ENCODE data around the gene TOR4A. TPM values are rescaled to one million over a fixed set of nuclear protein-coding genes. Genes with fewer than 3 reads are reported as not detected.

The TOR4A gene
- total and polyA plus RNA-seq, 9 of the 15 experiments (the other 6 are each of a cell fraction or from before 2014, with no cell fraction given) = 3.9 to 49.2 (median 8.8) TPM

GRCh38 chr9:137278061-137278701, 655 bp downstream of the TOR4A start:
- ChIA-PET POLR2A (interaction anchor here (0.6 to 2.6 kb wide), 9 partner anchors 9 to 275 kb away, joined by 3 to 23 read pairs (median 5); partner anchors contain the start of gene TUBB4B), CTCF (ENCODE audit: low intra/inter-chr PET ratio) (interaction anchor here (0.8 to 2.3 kb wide), 2 partner anchors 17 to 145 kb away, joined by 4 to 8 read pairs; partner anchors contain the start of genes EXD3 and NOXA1)
- peak overlapping the region; percentile 91 to 92 for H3K9ac ChIP-seq (ENCODE audit: insufficient read depth in 1 of 2, low read depth in 2 of 2, low read length in 2 of 2)
- H2AFZ ChIP-seq (ENCODE audit: low read depth, low read length) = peak overlapping the region; percentile 51; the same call in 1 of the 2 replicates
- peak overlapping the region; percentile 88 for H3K4me3 ChIP-seq
- in situ Hi-C loops (cut with MboI) (no loop called here), intact Hi-C loops (cut with micrococcal nuclease) (no loop called here)
- BruUV-seq (replicated peaks) = TSS peak; percentile 63
- no peaks in the 10 kb centered on the region for H4K20me1 ChIP-seq (replicated peaks; ENCODE audit: control insufficient read depth, insufficient read depth, low read length)
- peak overlapping the region; percentile 82 for H3K4me2 ChIP-seq (ENCODE audit: insufficient read depth, low read length)
- H3K9me3 ChIP-seq (replicated peaks; ENCODE audit: control insufficient read depth, insufficient read depth, low read depth, low read length) = no peaks in the 10 kb centered on the region
- no peaks in the 10 kb centered on the region for H3K9me1 ChIP-seq (ENCODE audit: control insufficient read depth, insufficient read depth, low read length)
- 2% methylated on average over 39 of the region's 54 CpGs for WGBS (ENCODE audit: insufficient coverage, low coverage, missing lambda C conversion rate)
- peaks cover 37% of the 10 kb centered on the region for H3K79me2 ChIP-seq (ENCODE audit: control insufficient read depth, insufficient read depth, low read length)
- H3K36me3 ChIP-seq (ENCODE audit: control insufficient read depth, insufficient read depth, low read length) = peaks cover 49% of the 10 kb centered on the region; the same call in 1 of the 3 replicates
- H3K27ac ChIP-seq (ENCODE audit: extremely low read depth, low read depth, low read length) = peak overlapping the region; percentile 98
- DNase-seq (ENCODE audit: extremely low read depth in 1 of 4, low spot score in 3 of 4) (peak; percentile 64 to 72 (median 65)), ATAC-seq (peak; percentile 48), FAIRE-seq (no peak)
- no peaks in the 10 kb centered on the region for H3K27me3 ChIP-seq (ENCODE audit: control insufficient read depth in 2 of 2, insufficient read depth in 2 of 2, low read length in 2 of 2)
- peaks cover 17 to 86% of the 10 kb centered on the region in 2 experiments for H3K4me1 ChIP-seq (replicated peaks in 1 of 2; ENCODE audit: control insufficient read depth in 2 of 2, insufficient read depth in 2 of 2, low read length in 2 of 2)
- TF ChIP-seq L3MBTL2 (IDR thresholded peaks at IDR 0.05) = 0 out of 2 replicates have a peak, but pooled peaks have one; percentile 7
- TF ChIP-seq, protein P1, sequence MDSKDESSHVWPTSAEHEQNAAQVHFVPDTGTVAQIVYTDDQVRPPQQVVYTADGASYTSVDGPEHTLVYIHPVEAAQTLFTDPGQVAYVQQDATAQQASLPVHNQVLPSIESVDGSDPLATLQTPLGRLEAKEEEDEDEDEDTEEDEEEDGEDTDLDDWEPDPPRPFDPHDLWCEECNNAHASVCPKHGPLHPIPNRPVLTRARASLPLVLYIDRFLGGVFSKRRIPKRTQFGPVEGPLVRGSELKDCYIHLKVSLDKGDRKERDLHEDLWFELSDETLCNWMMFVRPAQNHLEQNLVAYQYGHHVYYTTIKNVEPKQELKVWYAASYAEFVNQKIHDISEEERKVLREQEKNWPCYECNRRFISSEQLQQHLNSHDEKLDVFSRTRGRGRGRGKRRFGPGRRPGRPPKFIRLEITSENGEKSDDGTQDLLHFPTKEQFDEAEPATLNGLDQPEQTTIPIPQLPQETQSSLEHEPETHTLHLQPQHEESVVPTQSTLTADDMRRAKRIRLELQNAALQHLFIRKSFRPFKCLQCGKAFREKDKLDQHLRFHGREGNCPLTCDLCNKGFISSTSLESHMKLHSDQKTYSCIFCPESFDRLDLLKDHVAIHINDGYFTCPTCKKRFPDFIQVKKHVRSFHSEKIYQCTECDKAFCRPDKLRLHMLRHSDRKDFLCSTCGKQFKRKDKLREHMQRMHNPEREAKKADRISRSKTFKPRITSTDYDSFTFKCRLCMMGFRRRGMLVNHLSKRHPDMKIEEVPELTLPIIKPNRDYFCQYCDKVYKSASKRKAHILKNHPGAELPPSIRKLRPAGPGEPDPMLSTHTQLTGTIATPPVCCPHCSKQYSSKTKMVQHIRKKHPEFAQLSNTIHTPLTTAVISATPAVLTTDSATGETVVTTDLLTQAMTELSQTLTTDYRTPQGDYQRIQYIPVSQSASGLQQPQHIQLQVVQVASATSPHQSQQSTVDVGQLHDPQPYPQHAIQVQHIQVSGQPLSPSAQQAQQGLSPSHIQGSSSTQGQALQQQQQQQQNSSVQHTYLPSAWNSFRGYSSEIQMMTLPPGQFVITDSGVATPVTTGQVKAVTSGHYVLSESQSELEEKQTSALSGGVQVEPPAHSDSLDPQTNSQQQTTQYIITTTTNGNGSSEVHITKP (IDR thresholded peaks at IDR 0.05; ENCODE audit: partially characterized antibody) = peak; percentile 15
- no peak for TF ChIP-seq BHLHE40 (IDR thresholded peaks at IDR 0.05; ENCODE audit: low read length)
- TF ChIP-seq POLR3G (IDR thresholded peaks at IDR 0.05; ENCODE audit: extremely low read depth, insufficient read length, insufficient replicate concordance) = no peak
- TF ChIP-seq NFE2L1 (tag; IDR thresholded peaks at IDR 0.05; ENCODE audit: borderline replicate concordance, low read depth) = no peak
- 0 out of 2 replicates have a peak, but pooled peaks have one; percentile 19 for TF ChIP-seq ETV1 (tag; conservative IDR thresholded peaks at IDR 0.05; ENCODE audit: low read depth)
- peak; percentile 83 for TF ChIP-seq SPI1 (IDR thresholded peaks at IDR 0.05; ENCODE audit: borderline replicate concordance, low read depth, low read length)
